Measurements from ENCODE around the gene PTPN7. TPM values are rescaled to one million over a fixed set of nuclear protein-coding genes. Genes with fewer than 3 reads are reported as not detected.

The PTPN7 gene
- total RNA-seq, 4 donors from 2014 or later = 0.78 to 2.0 (median 1.7) TPM

- H3K36me3 ChIP-seq = no peaks in the 10 kb centered on the region
- H3K27ac ChIP-seq = no peak overlapping the region
- WGBS, 2 donors (ENCODE audit: low coverage in 1 of 2) = 80 to 100% methylated on average over 1 to 2 of the region's 12 CpGs
Measured at GRCh38 chr1:202163281-202164270, 3.2 kb upstream of the PTPN7 start.

GRCh38 chr1:202162418-202163280 lies 2.2 kb upstream of the PTPN7 start:
- H3K36me3 ChIP-seq = no peaks in the 10 kb centered on the region
- peaks cover under 1% of the 10 kb centered on the region for H3K27me3 ChIP-seq
- H3K4me1 ChIP-seq = peaks cover 0 to 5% (median 0%) of the 10 kb centered on the region in 3 donors
- no peak for ATAC-seq
- H3K9me3 ChIP-seq = no peaks in the 10 kb centered on the region
- H3K27ac ChIP-seq = peak overlapping the region in 1 of 4 donors; percentile 54
- H3K4me3 ChIP-seq = no peak overlapping the region
- TF ChIP-seq POLR2A (IDR thresholded peaks at IDR 0.05) (no peak), CTCF (IDR thresholded peaks at IDR 0.05) (no peak), POLR2AphosphoS5 (IDR thresholded peaks at IDR 0.05) (no peak), EP300 (IDR thresholded peaks at IDR 0.05) (no peak)
- 70 to 72% methylated on average over 2 to 6 of the region's 15 CpGs for WGBS, 2 donors (ENCODE audit: low coverage in 1 of 2)

More at GRCh38 chr1:202163281-202164270, 3.2 kb upstream of the PTPN7 start:
- peaks cover 0 to 8% (median 5%) of the 10 kb centered on the region in 3 donors for H3K4me1 ChIP-seq
- no peak overlapping the region for H3K4me3 ChIP-seq
- TF ChIP-seq POLR2A (IDR thresholded peaks at IDR 0.05) = no peak
- TF ChIP-seq CTCF (IDR thresholded peaks at IDR 0.05) = no peak
- no peak for TF ChIP-seq POLR2AphosphoS5 (IDR thresholded peaks at IDR 0.05)
- no peak for TF ChIP-seq EP300 (IDR thresholded peaks at IDR 0.05)
- no peak for ATAC-seq
- H3K9me3 ChIP-seq = no peaks in the 10 kb centered on the region
- peaks cover 7% of the 10 kb centered on the region for H3K27me3 ChIP-seq

GRCh38 chr1:202162047-202162417 lies 1.6 kb upstream of the PTPN7 start:
- H3K36me3 ChIP-seq = no peaks in the 10 kb centered on the region
- H3K4me1 ChIP-seq = no peaks in the 10 kb centered on the region
- H3K27ac ChIP-seq = peak overlapping the region in 1 of 4 donors; percentile 54
- H3K9me3 ChIP-seq = no peaks in the 10 kb centered on the region
- WGBS, 2 donors (ENCODE audit: low coverage in 1 of 2) = 86% methylated on average over 1 of the region's 4 CpGs; no CpG with 5 or more reads in 1 of the 2 donors
- ATAC-seq = no peak
- no peak for TF ChIP-seq POLR2A (IDR thresholded peaks at IDR 0.05)
- TF ChIP-seq EP300 (IDR thresholded peaks at IDR 0.05) = no peak
- no peak for TF ChIP-seq POLR2AphosphoS5 (IDR thresholded peaks at IDR 0.05)
- TF ChIP-seq CTCF (IDR thresholded peaks at IDR 0.05) = no peak
- no peaks in the 10 kb centered on the region for H3K27me3 ChIP-seq
- no peak overlapping the region for H3K4me3 ChIP-seq

GRCh38 chr1:202161151-202162046 lies 997 bp upstream of the PTPN7 start:
- no peak for TF ChIP-seq POLR2AphosphoS5 (IDR thresholded peaks at IDR 0.05)
- no peak for TF ChIP-seq EP300 (IDR thresholded peaks at IDR 0.05)
- no peak for TF ChIP-seq POLR2A (IDR thresholded peaks at IDR 0.05)
- no peak for TF ChIP-seq CTCF (IDR thresholded peaks at IDR 0.05)
- no peaks in the 10 kb centered on the region for H3K9me3 ChIP-seq
- no peak overlapping the region for H3K4me3 ChIP-seq
- H3K4me1 ChIP-seq = no peaks in the 10 kb centered on the region
- 75 to 100% methylated on average over 4 to 12 of the region's 22 CpGs for WGBS, 2 donors (ENCODE audit: low coverage in 1 of 2)
- no peaks in the 10 kb centered on the region for H3K36me3 ChIP-seq
- H3K27me3 ChIP-seq = no peaks in the 10 kb centered on the region
- peak overlapping the region in 1 of 4 donors; percentile 54 for H3K27ac ChIP-seq
- no peak for ATAC-seq

Data from gastroesophageal sphincter (tissue), 4 donors.